Fibroblast of villous mesenchyme (primary cell): ENCODE results near the gene PKLR. TPM values are rescaled to one million over a fixed set of nuclear protein-coding genes. Genes with fewer than 3 reads are reported as not detected.

Source experiments
- DNase-seq: peaks from one replicate; pipeline ENCODE4 v3.0.0-alpha.2; 2010; ENCODE audit warnings: low read depth
- H3K4me3 ChIP-seq: 2 replicates; pipeline ENCODE4 v1.5.1; 2011; ENCODE audit warnings: low read depth, mild to moderate bottlenecking, low read length
- CTCF ChIP-seq: IDR thresholded peaks from 2 replicates; pipeline ENCODE4 v1.5.1; 2012; ENCODE audit warnings: low read depth, mild to moderate bottlenecking, low read length; ENCODE audit not compliant: insufficient read depth
- total RNA-seq: library from RNA; depleted of rRNA; stranded (reverse); fragments of >200 nt; gene quantifications from 2 replicates; pipeline ENCODE4 v1.2.3, GENCODE V29; 2012

Gene PKLR
- total RNA-seq, 1 donor = not detected

- peak; percentile 98 for DNase-seq
- peak overlapping the region; percentile 94 for H3K4me3 ChIP-seq
- peak; percentile 93 for TF ChIP-seq CTCF
Measured at GRCh38 chr1:155322953-155323728, 21.9 kb upstream of the PKLR start.

GRCh38 chr1:155322571-155322952, 21.3 kb upstream of the PKLR start:
- DNase-seq = peak; percentile 52
- peak overlapping the region; percentile 94 for H3K4me3 ChIP-seq
- no peak for TF ChIP-seq CTCF

- H3K4me3 ChIP-seq = peak overlapping the region; percentile 94
- no peak for DNase-seq
Measured at GRCh38 chr1:155321639-155322503, 20.6 kb upstream of the PKLR start.

GRCh38 chr1:155320661-155321617, 19.7 kb upstream of the PKLR start, which contains the start of gene RUSC1:
Gene RUSC1 (plus strand): TSS chr1:155320894. CDS start chr1:155321774, 880 bp downstream.
- peak within 1 kb of the TSS; percentile 94 for H3K4me3 ChIP-seq
- DNase-seq = peak; percentile 63
- TF ChIP-seq CTCF = no peak

More at GRCh38 chr1:155321639-155322503, 20.6 kb upstream of the PKLR start:
- no peak for TF ChIP-seq CTCF

GRCh38 chr1:155320252-155320651, 19.0 kb upstream of the PKLR start:
- no peak for DNase-seq
- no peak for TF ChIP-seq CTCF
- H3K4me3 ChIP-seq = peak overlapping the region; percentile 94

GRCh38 chr1:155319536-155319935, 18.3 kb upstream of the PKLR start:
- TF ChIP-seq CTCF = no peak
- DNase-seq = no peak
- no peak overlapping the region for H3K4me3 ChIP-seq
